A549 treated with GW870086 at 1 μM for 4 hours (cell line): ENCODE results near the gene RAB33A. TPM values are rescaled to one million over a fixed set of nuclear protein-coding genes. Genes with fewer than 3 reads are reported as not detected.

Experiments used
- total RNA-seq: library from RNA; stranded (reverse); fragments of 200-300 nt; extraction: Qiagen RNA extraction; gene quantifications from 5 replicates; pipeline ENCODE4 v1.2.3, GENCODE V29; 2022; ENCODE audit warnings: low read depth

Gene RAB33A
- total RNA-seq = 0.15 to 0.30 TPM (median 0.20 TPM) in 5 replicates

DNA sequence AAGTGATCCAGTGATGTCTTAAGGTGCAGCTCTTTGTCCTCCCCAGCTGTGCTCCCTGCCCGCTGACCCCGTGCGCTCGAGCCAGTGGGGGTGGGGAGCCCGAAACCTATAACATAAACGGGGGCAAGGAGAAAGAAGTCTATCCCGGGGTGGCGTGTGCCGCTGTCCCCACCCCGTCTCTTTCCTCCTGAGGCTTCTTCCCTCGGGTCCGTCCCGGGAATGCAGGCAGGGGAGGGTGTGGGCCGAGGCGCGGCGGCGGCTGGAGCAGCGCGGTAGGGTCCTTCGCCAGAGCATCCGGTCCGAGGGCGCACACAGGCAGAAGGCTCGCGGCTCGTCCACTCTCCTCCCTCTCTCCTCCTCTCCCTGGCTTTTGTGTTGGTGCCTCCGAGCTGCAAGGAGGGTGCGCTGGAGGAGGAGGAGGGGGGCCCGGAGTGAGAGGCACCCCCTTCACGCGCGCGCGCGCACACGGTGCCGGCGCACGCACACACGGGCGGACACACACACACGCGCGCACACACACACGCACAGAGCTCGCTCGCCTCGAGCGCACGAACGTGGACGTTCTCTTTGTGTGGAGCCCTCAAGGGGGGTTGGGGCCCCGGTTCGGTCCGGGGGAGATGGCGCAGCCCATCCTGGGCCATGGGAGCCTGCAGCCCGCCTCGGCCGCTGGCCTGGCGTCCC is at the start of gene RAB33A:
Gene RAB33A (plus strand): TSS at position 517 of the 681 bp plus-strand sequence. CDS start 101 bp downstream, at position 618.

DNA sequence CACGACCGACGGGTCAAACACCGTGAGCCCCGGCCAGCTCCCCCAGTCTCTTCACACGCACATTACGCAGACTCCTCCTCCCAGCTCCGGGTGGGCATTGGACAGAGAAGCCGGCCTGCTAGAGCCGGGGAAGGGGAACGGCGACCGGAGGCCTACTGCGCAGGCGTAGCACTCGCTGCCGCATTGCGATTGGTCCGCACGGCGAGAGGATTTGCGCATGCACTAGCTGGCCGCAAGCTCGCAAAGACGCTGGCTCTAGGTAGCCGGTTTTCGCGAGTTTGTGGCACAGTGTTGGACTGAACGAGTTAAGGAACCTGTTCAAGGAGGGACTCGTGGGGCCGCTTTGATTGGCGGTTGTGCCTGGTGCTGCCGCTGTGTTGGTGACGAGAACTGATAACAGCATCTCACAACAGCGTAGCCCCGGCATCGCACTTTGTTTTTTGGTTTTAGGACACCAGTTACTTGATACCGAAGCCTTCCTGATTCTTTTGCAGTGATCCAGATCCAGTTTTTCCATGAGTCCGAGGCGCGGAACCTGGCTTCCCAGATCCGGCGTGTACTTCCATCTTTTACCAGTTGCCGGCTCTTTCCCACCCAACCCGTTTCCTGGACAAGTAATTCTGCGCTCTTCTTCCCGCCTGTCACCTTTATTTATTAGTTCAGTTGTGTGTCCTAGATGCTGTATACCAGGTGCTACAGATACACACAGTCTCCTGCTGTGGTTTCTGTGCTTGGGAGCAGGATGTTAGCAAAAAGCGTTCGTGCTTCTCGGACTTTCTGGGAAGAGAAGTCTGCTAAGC is 5.9 kb upstream of the RAB33A start, which contains the start of gene AIFM1:
Gene AIFM1 (minus strand): TSS at position 139 of the 800 bp plus-strand sequence. CDS start 185 bp downstream, outside the sequence.

Other genes with a start within 250 kb of the RAB33A start
- gene BCORL1, start 189.3 kb upstream of the RAB33A start, total RNA-seq = 4.8 to 10.1 TPM (median 9.5 TPM) in 5 replicates
- gene ELF4, start 61.5 kb upstream of the RAB33A start, total RNA-seq = 25.9 to 28.4 TPM (median 28.1 TPM) in 5 replicates
- gene AIFM1, start 6.1 kb upstream of the RAB33A start, total RNA-seq = 67.6 to 75.0 TPM (median 74.4 TPM) in 5 replicates
- 2.1 to 3.1 TPM (median 2.8 TPM) in 5 replicates for gene ZNF280C, start 96.9 kb downstream of the RAB33A start, total RNA-seq
- gene SLC25A14, start 168.0 kb downstream of the RAB33A start, total RNA-seq = 16.0 to 19.8 TPM (median 19.1 TPM) in 5 replicates
- not detected in 5 replicates for gene GPR119, start 213.7 kb downstream of the RAB33A start, total RNA-seq
- gene RBMX2, start 230.0 kb downstream of the RAB33A start, total RNA-seq = 25.8 to 29.8 TPM (median 27.6 TPM) in 5 replicates